H1 (cell line): ENCODE measurements around the gene ZMYND12. TPM values are rescaled to one million over a fixed set of nuclear protein-coding genes. Genes with fewer than 3 reads are reported as not detected.

Experiments
- CEBPB ChIP-seq: IDR thresholded peaks from 2 replicates; pipeline ENCODE4 v1.6.1; 2012; ENCODE audit warnings: low read depth, low read length
- CTCF ChIP-seq, 3 experiments: IDR thresholded peaks; 1 replicate in 2 of 3; 2 replicates in 1 of 3; pipeline versions ENCODE4 v1.5.1 to v1.6.1; 2011; ENCODE audit warnings: low read length in 3 of 3, mild to moderate bottlenecking in 3 of 3, inconsistent platforms in 2 of 3, low read depth in 1 of 3, moderate library complexity in 1 of 3; ENCODE audit not compliant: insufficient read depth in 1 of 3; ENCODE audit errors: control extremely low read depth in 1 of 3
- EZH2 ChIP-seq: fragments of 200-600 bp; sonication (generic); IDR thresholded peaks from 2 replicates; pipeline ENCODE4 v1.7.1; 2012; ENCODE audit warnings: low read depth, mild to moderate bottlenecking, moderate library complexity, low read length, inconsistent platforms; ENCODE audit not compliant: severe bottlenecking
- FOSL1 ChIP-seq: IDR thresholded peaks from 2 replicates; pipeline ENCODE4 v1.6.1; 2011; ENCODE audit warnings: mild to moderate bottlenecking, low read depth, low read length, moderate library complexity; ENCODE audit not compliant: insufficient read depth
- HDAC2 ChIP-seq, 2 experiments: fragments of 300-600 bp in 1 of 2; sonication (generic) in 1 of 2; IDR thresholded peaks; 2 replicates each; pipeline ENCODE4 v1.6.1; 2011 to 2012; ENCODE audit warnings: low read depth in 2 of 2, low read length in 2 of 2, mild to moderate bottlenecking in 2 of 2, moderate library complexity in 2 of 2, borderline replicate concordance in 1 of 2, inconsistent platforms in 1 of 2
- KDM4A ChIP-seq: IDR thresholded peaks from one replicate; pipeline ENCODE4 v1.7.1; 2012; ENCODE audit warnings: low read depth, mild to moderate bottlenecking, moderate library complexity, low read length, inconsistent platforms; ENCODE audit not compliant: severe bottlenecking
- KDM5A ChIP-seq: fragments of 200-600 bp; IDR thresholded peaks from 2 replicates; pipeline ENCODE4 v1.7.1; 2012; ENCODE audit warnings: mild to moderate bottlenecking, low read length, inconsistent platforms, mixed read lengths
- NRF1 ChIP-seq: IDR thresholded peaks from 2 replicates; pipeline ENCODE4 v1.6.1; 2011; ENCODE audit warnings: mild to moderate bottlenecking, low read depth, low read length, improper control_type of control experiment
- RBBP5 ChIP-seq: IDR thresholded peaks from 2 replicates; pipeline ENCODE4 v1.7.1; 2012; ENCODE audit warnings: low read depth, mild to moderate bottlenecking, inconsistent platforms, low read length, moderate library complexity, borderline replicate concordance
- RNF2 ChIP-seq: fragments of 200-900, 300-1000 bp; sonication (generic); IDR thresholded peaks from 2 replicates; pipeline ENCODE4 v1.7.1; 2016; ENCODE audit warnings: borderline replicate concordance, low read depth, mild to moderate bottlenecking, antibody characterized with exemption, low read length; ENCODE audit not compliant: poor library complexity, severe bottlenecking; ENCODE audit errors: missing control alignments
- RXRA ChIP-seq: IDR thresholded peaks from 2 replicates; pipeline ENCODE4 v1.6.1; 2011; ENCODE audit warnings: low read depth, mild to moderate bottlenecking, low read length, moderate library complexity; ENCODE audit not compliant: insufficient read depth
- SAP30 ChIP-seq: fragments of 300-600 bp; sonication (generic); IDR thresholded peaks from 2 replicates; pipeline ENCODE4 v1.7.1; 2012; ENCODE audit warnings: low read length, moderate library complexity, mild to moderate bottlenecking, inconsistent platforms; ENCODE audit not compliant: insufficient read depth, insufficient replicate concordance
- SIX5 ChIP-seq: IDR thresholded peaks from 2 replicates; pipeline ENCODE4 v1.6.1; 2011; ENCODE audit warnings: mild to moderate bottlenecking, low read depth, low read length
- SP1 ChIP-seq: IDR thresholded peaks from 2 replicates; pipeline ENCODE4 v1.6.1; 2011; ENCODE audit warnings: low read depth, low read length
- SRF ChIP-seq: IDR thresholded peaks from 2 replicates; pipeline ENCODE4 v1.6.1; 2011; ENCODE audit warnings: mild to moderate bottlenecking, low read depth, low read length, moderate library complexity
- TEAD4 ChIP-seq: IDR thresholded peaks from 2 replicates; pipeline ENCODE4 v1.6.1; 2012; ENCODE audit warnings: low read depth, low read length, inconsistent platforms, mixed read lengths
- ZNF274 ChIP-seq: IDR thresholded peaks from 2 replicates; pipeline ENCODE4 v1.7.0; 2012; ENCODE audit warnings: low read length, borderline replicate concordance; ENCODE audit errors: extremely low read depth
- polyA plus RNA-seq, 7 experiments: library from polyadenylated mRNA; depleted of rRNA in 3 of 7; stranded (reverse) in 5 of 7; unstranded in 2 of 7; fragments of >200 nt in 5 of 7; fragments of 200-250 nt in 2 of 7; gene quantifications; 1 replicate in 5 of 7; 2 replicates in 1 of 7; 4 replicates in 1 of 7; pipeline versions ENCODE4 v1.2.1 to v1.2.3, GENCODE V29; 2011 to 2013; ENCODE audit warnings: missing spikeins in 2 of 7, mixed read lengths in 2 of 7
- total RNA-seq: library from RNA; stranded (reverse); fragmentation: NEBNext Ultra II Directional; extraction: Animal tissue kit (Norgen Biotek cat#: 25700); gene quantifications from 2 replicates; pipeline ENCODE4 v1.2.1, GENCODE V29; 2021
- TF ChIP-seq, protein P1 (sequence below): IDR thresholded peaks from 2 replicates; pipeline ENCODE4 v1.6.1; 2011; ENCODE audit warnings: low read depth, mild to moderate bottlenecking, low read length; ENCODE audit not compliant: insufficient read depth

The ZMYND12 gene
- total and polyA plus RNA-seq, 2 of the 8 experiments (the other 6 are each of a cell fraction or from before 2014, with no cell fraction given), result 0.62 TPM; not detected in 1

DNA sequence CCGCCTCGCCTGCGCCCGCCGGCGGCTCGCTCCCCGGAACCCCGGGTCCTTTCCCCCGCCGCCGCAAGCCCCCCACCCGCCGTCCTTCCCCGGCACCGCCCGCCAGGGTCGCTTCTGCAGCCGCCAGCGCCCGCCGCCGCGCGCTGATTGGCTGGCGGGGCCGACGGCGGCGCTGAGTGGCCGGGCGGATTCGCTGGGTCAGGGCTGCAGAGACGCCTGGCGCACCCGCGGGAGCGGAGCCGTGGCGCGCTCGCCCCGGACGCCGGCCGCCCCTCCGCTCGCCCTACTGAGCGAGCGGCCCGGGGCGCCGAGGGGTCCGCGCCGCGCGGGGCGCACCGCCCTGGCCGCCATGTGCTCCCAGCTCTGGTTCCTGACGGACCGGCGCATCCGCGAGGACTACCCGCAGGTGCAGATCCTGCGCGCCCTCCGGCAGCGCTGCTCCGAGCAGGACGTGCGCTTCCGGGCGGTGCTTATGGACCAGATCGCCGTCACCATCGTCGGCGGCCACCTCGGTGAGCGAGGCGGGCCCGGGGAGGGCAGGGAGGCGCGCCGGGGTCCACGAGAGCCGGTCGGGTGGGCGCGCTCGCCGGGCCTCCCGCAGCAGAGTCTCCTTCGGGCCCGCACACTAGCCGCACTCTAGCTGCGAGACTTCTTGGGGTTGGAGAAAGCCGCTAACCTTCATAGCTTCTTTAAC lies 75.1 kb downstream of the ZMYND12 start, which contains the start of gene RIMKLA (continued):
- TF ChIP-seq NRF1 (no peak), ZNF274 (no peak), KDM5A (no peak), RNF2 (no peak), FOSL1 (no peak), KDM4A (peak; percentile 92), HDAC2 (IDR thresholded peaks at IDR 0.05; ENCODE audit: borderline replicate concordance in 1 of 2, low read depth in 2 of 2, low read length in 2 of 2) (0 out of 4 replicates have a peak, but pooled peaks of 1 of the 2 experiments have one; percentile 10), SP1 (no peak), SRF (no peak), CTCF (IDR thresholded peaks at IDR 0.05; ENCODE audit: control extremely low read depth in 1 of 3, insufficient read depth in 1 of 3, low read depth in 1 of 3, low read length in 3 of 3) (no peak), EZH2 (no peak), SIX5 (no peak), RBBP5 (peak; percentile 63; the same call in 1 of the 2 replicates), CEBPB (no peak), RXRA (no peak), SAP30 (no peak), TEAD4 (no peak)
- TF ChIP-seq, protein P1, sequence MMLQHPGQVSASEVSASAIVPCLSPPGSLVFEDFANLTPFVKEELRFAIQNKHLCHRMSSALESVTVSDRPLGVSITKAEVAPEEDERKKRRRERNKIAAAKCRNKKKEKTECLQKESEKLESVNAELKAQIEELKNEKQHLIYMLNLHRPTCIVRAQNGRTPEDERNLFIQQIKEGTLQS, result no peak
